Measurements from ENCODE around the gene XIRP2. TPM values are rescaled to one million over a fixed set of nuclear protein-coding genes. Genes with fewer than 3 reads are reported as not detected.
A peak's percentile ranks its signal among the peaks of the same experiment; 100 is the strongest.

XIRP2 gene
- total RNA-seq, 4 donors from 2014 or later = not detected

- Histone ChIP-seq H3K9me3 (no peaks in the 10 kb centered on the region), H3K27me3 (no peaks in the 10 kb centered on the region), H3K27ac (no peak overlapping the region), H3K36me3 (no peaks in the 10 kb centered on the region), H3K4me1 (no peaks in the 10 kb centered on the region), H3K4me3 (no peak overlapping the region)
- no peak for TF ChIP-seq POLR2AphosphoS5 (IDR thresholded peaks at IDR 0.05)
- TF ChIP-seq CTCF (IDR thresholded peaks at IDR 0.05) = no peak
- no peak for TF ChIP-seq EP300 (IDR thresholded peaks at IDR 0.05)
- WGBS = 34% methylated on average over 3 of the region's 3 CpGs
- no peak for DNase-seq (ENCODE audit: low spot score in 2 of 2)
These were observed 321.5 kb downstream of the XIRP2 start for GRCh38 chr2:167209784-167210183.

- 2% methylated on average over 3 of the region's 3 CpGs for WGBS
- Histone ChIP-seq H3K4me1 (no peaks in the 10 kb centered on the region), H3K9me3 (no peaks in the 10 kb centered on the region), H3K27me3 (no peaks in the 10 kb centered on the region), H3K27ac (no peak overlapping the region), H3K36me3 (no peaks in the 10 kb centered on the region), H3K4me3 (no peak overlapping the region)
- TF ChIP-seq POLR2AphosphoS5 (IDR thresholded peaks at IDR 0.05) (no peak), CTCF (IDR thresholded peaks at IDR 0.05) (peak in 1 of 2 donors; percentile 52), EP300 (IDR thresholded peaks at IDR 0.05) (no peak), POLR2A (IDR thresholded peaks at IDR 0.05) (no peak)
- no peak for DNase-seq (ENCODE audit: low spot score in 2 of 2)
These were observed 323.9 kb downstream of the XIRP2 start for GRCh38 chr2:167212014-167212648.

- DNase-seq (ENCODE audit: low spot score in 2 of 2) = no peak
- H3K4me1 ChIP-seq = no peaks in the 10 kb centered on the region
- no peaks in the 10 kb centered on the region for H3K9me3 ChIP-seq
- no peaks in the 10 kb centered on the region for H3K27me3 ChIP-seq
- H3K36me3 ChIP-seq = no peaks in the 10 kb centered on the region
- no peak overlapping the region for H3K4me3 ChIP-seq
- 72% methylated on average over 4 of the region's 4 CpGs for WGBS
- TF ChIP-seq POLR2A (IDR thresholded peaks at IDR 0.05) (no peak), POLR2AphosphoS5 (IDR thresholded peaks at IDR 0.05) (no peak), EP300 (IDR thresholded peaks at IDR 0.05) (no peak), CTCF (IDR thresholded peaks at IDR 0.05) (no peak)
- H3K27ac ChIP-seq = no peak overlapping the region
These were observed 327.3 kb downstream of the XIRP2 start for GRCh38 chr2:167215595-167215994.

- H3K4me1 ChIP-seq = no peaks in the 10 kb centered on the region
- DNase-seq (ENCODE audit: low spot score in 2 of 2) = no peak
- H3K36me3 ChIP-seq = no peaks in the 10 kb centered on the region
- H3K9me3 ChIP-seq = no peaks in the 10 kb centered on the region
- H3K4me3 ChIP-seq = no peak overlapping the region
- WGBS = 89% methylated on average over 4 of the region's 4 CpGs
- TF ChIP-seq POLR2A (IDR thresholded peaks at IDR 0.05) = no peak
- TF ChIP-seq CTCF (IDR thresholded peaks at IDR 0.05) = no peak
- no peak for TF ChIP-seq POLR2AphosphoS5 (IDR thresholded peaks at IDR 0.05)
- TF ChIP-seq EP300 (IDR thresholded peaks at IDR 0.05) = no peak
- no peak overlapping the region for H3K27ac ChIP-seq
- no peaks in the 10 kb centered on the region for H3K27me3 ChIP-seq
These were observed 349.2 kb downstream of the XIRP2 start for GRCh38 chr2:167237478-167237877.

GRCh38 chr2:167240671-167241070, 352.4 kb downstream of the XIRP2 start:
- 95% methylated on average over 1 of the region's 1 CpG for WGBS
- TF ChIP-seq EP300 (IDR thresholded peaks at IDR 0.05) = no peak
- TF ChIP-seq POLR2A (IDR thresholded peaks at IDR 0.05) = no peak
- TF ChIP-seq POLR2AphosphoS5 (IDR thresholded peaks at IDR 0.05) = no peak
- TF ChIP-seq CTCF (IDR thresholded peaks at IDR 0.05) = no peak
- DNase-seq (ENCODE audit: low spot score in 2 of 2) = no peak

More at GRCh38 chr2:167240671-167241070, 352.4 kb downstream of the XIRP2 start:
- H3K27ac ChIP-seq = no peak overlapping the region
- H3K4me3 ChIP-seq = no peak overlapping the region
- no peaks in the 10 kb centered on the region for H3K4me1 ChIP-seq
- no peaks in the 10 kb centered on the region for H3K9me3 ChIP-seq
- no peaks in the 10 kb centered on the region for H3K36me3 ChIP-seq
- H3K27me3 ChIP-seq = no peaks in the 10 kb centered on the region
